PC-3 (cell line): ENCODE results near the gene PCNX2. TPM values are rescaled to one million over a fixed set of nuclear protein-coding genes. Genes with fewer than 3 reads are reported as not detected.
A peak's percentile ranks its signal among the peaks of the same experiment; 100 is the strongest.

Experiments used
- ATAC-seq: fragments of 200-7000 bp; cut with Tn5 transposase; 2 replicates; pipeline ENCODE4 v1.9.1; 2020; ENCODE audit warnings: mild to moderate bottlenecking, moderate library complexity
- BruUV-seq: library from RNA; stranded (reverse); fragments of 400-500 nt; replicated peaks from 2 replicates; lab custom pipeline; 2021; lab: Mats Ljungman, UMichigan
- CTCF ChIA-PET: fragments of 300-600 bp; sonication (Branson Sonifier 250); formaldehyde crosslinking; loops from one replicate; lab custom pipeline; 2022; ENCODE audit warnings: antibody characterized with exemption; lab: Charles Lee
- POLR2A ChIA-PET: fragments of 300-600 bp; sonication (Branson Sonifier 250); formaldehyde crosslinking; loops from one replicate; lab custom pipeline; 2022; ENCODE audit warnings: antibody characterized with exemption; ENCODE audit not compliant: unreplicated experiment; lab: Charles Lee
- DNase-seq: peaks from one replicate; pipeline ENCODE4 v3.0.0-alpha.2; 2015
- H2AFZ ChIP-seq: fragments of 300-600 bp; sonication (generic); 2 replicates; pipeline ENCODE4 v1.6.0; 2016; ENCODE audit warnings: antibody characterized with exemption, low read length
- H3F3A ChIP-seq: fragments of 300-600 bp; sonication (generic); one replicate; pipeline ENCODE4 v1.6.0; 2017; ENCODE audit warnings: antibody characterized with exemption, low read length, control low read depth, mild to moderate bottlenecking; ENCODE audit not compliant: unreplicated experiment
- H3K27ac ChIP-seq: fragments of 300-600 bp; sonication (generic); 2 replicates; pipeline ENCODE4 v1.5.1; 2016; ENCODE audit warnings: mild to moderate bottlenecking, low read length
- H3K27me3 ChIP-seq: fragments of 300-600 bp; sonication (generic); 2 replicates; pipeline ENCODE4 v1.6.1; 2016; ENCODE audit warnings: low read length, mixed read lengths
- H3K36me3 ChIP-seq: fragments of 300-600 bp; sonication (generic); 2 replicates; pipeline ENCODE4 v1.6.1; 2016; ENCODE audit warnings: low read depth, mixed run types, low read length, mixed read lengths
- H3K4me1 ChIP-seq: fragments of 300-600 bp; sonication (generic); 2 replicates; pipeline ENCODE4 v1.5.1; 2016; ENCODE audit warnings: low read length; ENCODE audit not compliant: insufficient read depth
- H3K4me2 ChIP-seq: fragments of 300-600 bp; sonication (generic); 2 replicates; pipeline ENCODE4 v1.6.0; 2016; ENCODE audit warnings: low read length
- H3K4me3 ChIP-seq: fragments of 300-600 bp; sonication (generic); 2 replicates; pipeline ENCODE4 v1.5.1; 2016; ENCODE audit warnings: mild to moderate bottlenecking, low read length, mixed read lengths
- H3K79me2 ChIP-seq: fragments of 300-600 bp; sonication (generic); 2 replicates; pipeline ENCODE4 v1.6.1; 2017; ENCODE audit warnings: low read length, mixed read lengths
- H3K9ac ChIP-seq: fragments of 300-600 bp; sonication (generic); 2 replicates; pipeline ENCODE4 v1.6.0; 2016; ENCODE audit warnings: mild to moderate bottlenecking, low read length
- H3K9me2 ChIP-seq: fragments of 300-600 bp; sonication (generic); replicated peaks from 2 replicates; pipeline ENCODE4 v1.6.1; 2016; ENCODE audit warnings: mixed run types, low read length, mixed read lengths
- H3K9me3 ChIP-seq: fragments of 300-600 bp; sonication (generic); 2 replicates; pipeline ENCODE4 v1.6.1; 2016; ENCODE audit warnings: low read length, mixed read lengths
- H4K20me1 ChIP-seq: fragments of 300-600 bp; sonication (generic); 2 replicates; pipeline ENCODE4 v1.6.1; 2016; ENCODE audit warnings: low read length, mixed read lengths
- EZH2 ChIP-seq: fragments of 300-600 bp; sonication (generic); IDR thresholded peaks from one replicate; pipeline ENCODE4 v1.6.1; 2017; ENCODE audit warnings: antibody characterized with exemption, mild to moderate bottlenecking, low read length; ENCODE audit not compliant: unreplicated experiment
- EZH2phosphoT487 ChIP-seq: fragments of 300-600 bp; sonication (generic); IDR thresholded peaks from 2 replicates; pipeline ENCODE4 v1.6.1; 2018; ENCODE audit warnings: mild to moderate bottlenecking, antibody characterized with exemption, low read length, borderline replicate concordance
- intact Hi-C: fragments of 100-400 bp; cut with micrococcal nuclease; formaldehyde crosslinking; loops from 2 replicates; pipeline ENCODE4 v1.9.0; 2023
- total RNA-seq: library from RNA; depleted of rRNA; stranded (reverse); fragments of >200 nt; gene quantifications from 2 replicates; pipeline ENCODE4 v1.2.3, GENCODE V29; 2014
- TF ChIP-seq, protein P1 (sequence below): fragments of 300-600 bp; sonication (generic); conservative IDR thresholded peaks from 2 replicates; pipeline ENCODE4 v1.5.1; 2017; ENCODE audit warnings: antibody characterized with exemption, low read depth, mild to moderate bottlenecking, low read length

Gene PCNX2
- total RNA-seq, 1 experiment from 2014 or later, result 17.3 TPM

DNA sequence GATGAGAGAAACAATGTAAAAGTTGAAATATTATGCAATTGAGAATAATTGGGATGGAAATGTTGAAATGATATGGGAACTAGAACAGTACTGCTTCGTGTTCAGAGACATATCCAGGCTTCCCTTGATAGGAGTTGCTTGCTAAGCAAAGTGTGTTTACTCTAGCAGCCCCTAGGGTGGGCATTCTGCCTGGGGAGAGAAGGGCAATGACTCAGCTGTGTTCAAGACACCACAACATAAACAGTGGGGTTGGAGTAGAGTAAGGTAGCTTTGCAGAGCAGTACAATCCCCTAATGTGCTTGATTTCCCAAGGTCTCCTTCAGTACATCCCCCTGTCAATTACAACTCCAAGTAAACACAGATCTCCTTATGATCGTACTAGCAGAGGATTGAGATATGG is 4.8 kb upstream of the PCNX2 start:
- BruUV-seq, result no TSS peak
- Histone ChIP-seq H3K4me3 (no peak overlapping the region), H3K9ac (no peak overlapping the region), H3F3A (no peaks in the 10 kb centered on the region), H3K4me2 (no peak overlapping the region), H3K27me3 (no peaks in the 10 kb centered on the region), H3K9me2 (no peaks in the 10 kb centered on the region), H3K27ac (no peak overlapping the region), H3K36me3 (no peaks in the 10 kb centered on the region), H2AFZ (no peak overlapping the region), H4K20me1 (no peaks in the 10 kb centered on the region), H3K4me1 (peaks cover 13% of the 10 kb centered on the region), H3K79me2 (no peaks in the 10 kb centered on the region), H3K9me3 (0 out of 2 replicates have a peak, but pooled peaks cover 6% of the 10 kb centered on the region)
- CTCF ChIA-PET, result no interaction called here
- intact Hi-C loops, result loop anchor here (5.0 kb wide), 2 partner anchors 607 to 767 kb away; no protein-coding TSS in a partner anchor
- ATAC-seq (no peak), DNase-seq (no peak)
- POLR2A ChIA-PET, result no interaction called here
- TF ChIP-seq EZH2, result no peak
- no peak for TF ChIP-seq EZH2phosphoT487
- TF ChIP-seq, protein P1, sequence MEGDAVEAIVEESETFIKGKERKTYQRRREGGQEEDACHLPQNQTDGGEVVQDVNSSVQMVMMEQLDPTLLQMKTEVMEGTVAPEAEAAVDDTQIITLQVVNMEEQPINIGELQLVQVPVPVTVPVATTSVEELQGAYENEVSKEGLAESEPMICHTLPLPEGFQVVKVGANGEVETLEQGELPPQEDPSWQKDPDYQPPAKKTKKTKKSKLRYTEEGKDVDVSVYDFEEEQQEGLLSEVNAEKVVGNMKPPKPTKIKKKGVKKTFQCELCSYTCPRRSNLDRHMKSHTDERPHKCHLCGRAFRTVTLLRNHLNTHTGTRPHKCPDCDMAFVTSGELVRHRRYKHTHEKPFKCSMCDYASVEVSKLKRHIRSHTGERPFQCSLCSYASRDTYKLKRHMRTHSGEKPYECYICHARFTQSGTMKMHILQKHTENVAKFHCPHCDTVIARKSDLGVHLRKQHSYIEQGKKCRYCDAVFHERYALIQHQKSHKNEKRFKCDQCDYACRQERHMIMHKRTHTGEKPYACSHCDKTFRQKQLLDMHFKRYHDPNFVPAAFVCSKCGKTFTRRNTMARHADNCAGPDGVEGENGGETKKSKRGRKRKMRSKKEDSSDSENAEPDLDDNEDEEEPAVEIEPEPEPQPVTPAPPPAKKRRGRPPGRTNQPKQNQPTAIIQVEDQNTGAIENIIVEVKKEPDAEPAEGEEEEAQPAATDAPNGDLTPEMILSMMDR, result no peak

DNA sequence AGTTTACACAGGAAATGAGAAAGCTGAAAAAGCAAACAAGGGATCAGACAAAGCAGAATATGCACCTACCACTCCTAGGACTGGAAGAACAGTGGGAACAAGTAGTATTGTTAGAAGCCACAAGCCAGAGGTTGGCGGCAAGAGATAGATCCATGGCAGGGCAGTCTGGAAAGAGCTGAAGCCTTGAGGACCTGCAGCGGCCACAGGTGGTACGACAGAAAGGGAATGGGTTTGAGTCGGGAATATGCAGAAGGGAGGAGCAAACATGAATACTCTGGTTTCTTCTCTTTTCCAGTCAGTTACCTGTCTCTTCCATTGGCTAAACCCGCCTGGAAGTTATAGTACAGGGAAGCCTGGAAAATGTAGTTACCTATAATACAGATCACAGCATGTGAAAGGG is 3.9 kb upstream of the PCNX2 start:
- ChIA-PET POLR2A (interaction anchor here (0.6 kb wide), 2 partner anchors 11 to 767 kb away, joined by 3 read pairs; no protein-coding TSS in a partner anchor), CTCF (interaction anchor here (0.7 kb wide), 1 partner anchor 106 kb away, joined by 3 read pairs; no protein-coding TSS in a partner anchor)
- no TSS peak for BruUV-seq
- H4K20me1 ChIP-seq, result peaks cover 3% of the 10 kb centered on the region; the same call in 1 of the 2 replicates
- ATAC-seq (peak; percentile 29), DNase-seq (peak; percentile 24)
- peaks cover 17% of the 10 kb centered on the region for H3K4me1 ChIP-seq
- H3K9ac ChIP-seq, result no peak overlapping the region
- no peak overlapping the region for H3K27ac ChIP-seq
- 0 out of 2 replicates have a peak, but pooled peaks cover 6% of the 10 kb centered on the region for H3K9me3 ChIP-seq
- H3K9me2 ChIP-seq, result no peaks in the 10 kb centered on the region
- no peak overlapping the region for H3K4me2 ChIP-seq
- H3F3A ChIP-seq, result no peaks in the 10 kb centered on the region
- no peaks in the 10 kb centered on the region for H3K27me3 ChIP-seq
- H3K36me3 ChIP-seq, result no peaks in the 10 kb centered on the region
- TF ChIP-seq, protein P1, result no peak
- no peak for TF ChIP-seq EZH2phosphoT487
- no peak for TF ChIP-seq EZH2
- intact Hi-C loops, result no loop called here
- no peak overlapping the region for H2AFZ ChIP-seq
- H3K79me2 ChIP-seq, result peaks cover 9% of the 10 kb centered on the region
- H3K4me3 ChIP-seq, result no peak overlapping the region

DNA sequence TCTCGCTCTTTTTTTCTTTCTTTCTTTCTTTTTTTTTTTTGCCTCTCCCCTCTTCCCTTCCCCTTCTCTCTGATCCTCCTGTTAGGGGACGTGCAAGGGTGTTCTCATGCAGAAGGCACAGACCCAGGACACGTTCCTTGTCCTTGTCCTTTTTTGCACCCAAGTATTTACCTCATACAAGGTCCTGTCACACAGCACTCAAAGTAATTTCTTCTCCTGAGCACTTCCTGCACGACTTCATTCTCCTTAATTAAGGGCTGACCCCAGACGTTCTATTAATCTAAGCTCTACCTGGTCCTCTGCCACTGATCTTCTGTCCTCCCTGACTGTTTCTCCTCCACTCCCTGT is 424 bp upstream of the PCNX2 start:
- Histone ChIP-seq H3K9ac (peak overlapping the region; percentile 72; the same call in 1 of the 2 replicates), H3K4me3 (peak overlapping the region; percentile 91), H3K36me3 (no peaks in the 10 kb centered on the region), H4K20me1 (peaks cover 13% of the 10 kb centered on the region; the same call in 1 of the 2 replicates), H3K27ac (no peak overlapping the region), H2AFZ (peak overlapping the region; percentile 81), H3K79me2 (peaks cover 41% of the 10 kb centered on the region), H3K9me2 (no peaks in the 10 kb centered on the region), H3K27me3 (no peaks in the 10 kb centered on the region), H3K4me1 (peaks cover 44% of the 10 kb centered on the region), H3K9me3 (no peaks in the 10 kb centered on the region), H3K4me2 (peak overlapping the region; percentile 91), H3F3A (no peaks in the 10 kb centered on the region)
- POLR2A ChIA-PET, result no interaction called here
- TF ChIP-seq, protein P1, result no peak
- ATAC-seq (no peak), DNase-seq (no peak)
- CTCF ChIA-PET, result no interaction called here
- intact Hi-C loops, result no loop called here
- BruUV-seq, result TSS peak; percentile 70
